ENCODE measurements around the gene ROGDI.

- no peak for TF ChIP-seq CTCF (IDR thresholded peaks at IDR 0.05)
- peak in 1 of 4 donors; percentile 27 for TF ChIP-seq POLR2A (IDR thresholded peaks at IDR 0.05)
Measured at GRCh38 chr16:4846503-4846900, 44.1 kb upstream of the ROGDI start.

All from esophagus squamous epithelium (tissue), 4 donors.